HepG2 (cell line): ENCODE measurements around the gene SGF29. TPM values are rescaled to one million over a fixed set of nuclear protein-coding genes. Genes with fewer than 3 reads are reported as not detected.
"Not testable (repeated sequence)": the region's sequence is repeated elsewhere in the genome, so short reads cannot be mapped to it uniquely, and the experiment has no call there.

ENCODE experiments used
- ATAC-seq: fragments of 200-7000 bp; cut with Tn5 transposase; 3 replicates; pipeline ENCODE4 v1.9.1; 2020; ENCODE audit warnings: mild to moderate bottlenecking, moderate library complexity
- BruUV-seq: library from RNA; stranded (reverse); fragments of 400-500 nt; replicated peaks from 2 replicates; lab custom pipeline; 2021; lab: Mats Ljungman, UMichigan
- CTCF ChIA-PET: fragments of 300-600 bp; formaldehyde crosslinking; extraction: SDS; loops from one replicate; lab custom pipeline; 2021; ENCODE audit warnings: low total read pairs, inconsistent platforms, low intra/inter-chr PET ratio; lab: Yijun Ruan, JAX
- POLR2A ChIA-PET: fragments of 350-600 bp; sonication (Branson Sonifier 250); formaldehyde crosslinking; loops from one replicate; lab custom pipeline; 2020; ENCODE audit warnings: antibody characterized with exemption, inconsistent platforms; lab: Yijun Ruan, JAX
- DNase-seq: peaks from one replicate; pipeline ENCODE4 v3.0.0-alpha.2; 2015; ENCODE audit warnings: low spot score
- FAIRE-seq: peaks from 3 replicates; lab custom pipeline; 2011; peaks lifted over from hg19 to GRCh38; lab: Jason Lieb, UNC
- H2AFZ ChIP-seq: one replicate; pipeline ENCODE4 v1.6.1; 2011; ENCODE audit warnings: low read length, inconsistent platforms
- H3K27ac ChIP-seq: fragments of 300-600 bp; 3 replicates; pipeline ENCODE4 v1.8.0; 2011; ENCODE audit warnings: mixed run types, mild to moderate bottlenecking, mixed read lengths, low read length, inconsistent platforms; ENCODE audit not compliant: insufficient read depth; ENCODE audit errors: extremely low read length
- H3K27me3 ChIP-seq, 2 experiments: fragments of 200-600 bp in 1 of 2; 2 replicates in 1 of 2; 3 replicates in 1 of 2; pipeline versions ENCODE4 v1.6.0 to v1.8.0; 2011; ENCODE audit warnings: low read length in 2 of 2, mild to moderate bottlenecking in 2 of 2, moderate library complexity in 2 of 2, inconsistent platforms in 1 of 2; ENCODE audit not compliant: insufficient read depth in 2 of 2, control insufficient read depth in 1 of 2
- H3K36me3 ChIP-seq, 2 experiments: fragments of 200-600 bp in 1 of 2; replicated peaks in 1 of 2; 2 replicates in 1 of 2; 3 replicates in 1 of 2; pipeline versions ENCODE4 v1.5.1 to v1.8.0; 2011; ENCODE audit warnings: low read length in 2 of 2, inconsistent platforms in 1 of 2; ENCODE audit not compliant: insufficient read depth in 2 of 2, control insufficient read depth in 1 of 2
- H3K4me1 ChIP-seq: 2 replicates; pipeline ENCODE4 v1.5.1; 2012; ENCODE audit warnings: low read length, inconsistent platforms; ENCODE audit not compliant: insufficient read depth
- H3K4me2 ChIP-seq: 2 replicates; pipeline ENCODE4 v1.6.0; 2011; ENCODE audit warnings: low read depth, low read length, inconsistent platforms
- H3K4me3 ChIP-seq, 3 experiments: fragments of 200-600 bp in 1 of 3; sonication (generic), shearing (Covaris generic) in 1 of 3; replicated peaks in 1 of 3; 2 replicates each; pipeline ENCODE4 v1.5.1; 2011 to 2016; ENCODE audit warnings: low read length in 3 of 3, inconsistent platforms in 2 of 3, low read depth in 2 of 3, mild to moderate bottlenecking in 2 of 3, control low read depth in 1 of 3, mixed read lengths in 1 of 3; ENCODE audit not compliant: insufficient read depth in 1 of 3
- H3K79me2 ChIP-seq: one replicate; pipeline ENCODE4 v1.6.1; 2011; ENCODE audit warnings: low read length, inconsistent platforms; ENCODE audit not compliant: insufficient read depth
- H3K9ac ChIP-seq: 2 replicates; pipeline ENCODE4 v1.6.0; 2011; ENCODE audit warnings: mild to moderate bottlenecking, low read depth, low read length, inconsistent platforms; ENCODE audit not compliant: insufficient read depth
- H3K9me3 ChIP-seq: 2 replicates; pipeline ENCODE4 v1.5.1; 2012; ENCODE audit warnings: mild to moderate bottlenecking, low read length
- H4K20me1 ChIP-seq: 2 replicates; pipeline ENCODE4 v1.6.0; 2011; ENCODE audit warnings: inconsistent platforms, mild to moderate bottlenecking, low read length, moderate library complexity; ENCODE audit not compliant: insufficient read depth
- DNMT3B ChIP-seq: conservative IDR thresholded peaks from 2 replicates; pipeline ENCODE4 v1.6.1; 2016; ENCODE audit warnings: missing biosample characterization, control low read depth
- HDAC1 ChIP-seq: sonication (generic); formaldehyde crosslinking; IDR thresholded peaks from 2 replicates; pipeline ENCODE4 v1.5.1; 2020; ENCODE audit warnings: mild to moderate bottlenecking, missing genetic modification reagents
- HMGA1 ChIP-seq: sonication (generic); formaldehyde crosslinking; conservative IDR thresholded peaks from 2 replicates; pipeline ENCODE4 v1.4.0; 2020; ENCODE audit warnings: missing genetic modification reagents
- WGBS: methylation state at CpG from one replicate; pipeline ENCODE4 v1.1.6; 2017; ENCODE audit warnings: low lambda C conversion rate; 5-methylcytosine and 5-hydroxymethylcytosine counted together
- in situ Hi-C: cut with HindIII; loops from 2 replicates; pipeline ENCODE4 v1.10.0; 2017; ENCODE audit warnings: low pct_unique_long_range_greater_than_20kb; ENCODE audit not compliant: extremely low pct_ligation_motif_present
- intact Hi-C: fragments of 100-400 bp; cut with micrococcal nuclease; formaldehyde crosslinking; loops from one replicate; pipeline ENCODE4 v1.10.0; 2022; ENCODE audit not compliant: unreplicated experiment
- polyA plus RNA-seq, 8 experiments: library from polyadenylated mRNA; depleted of rRNA in 3 of 8; stranded (reverse) in 7 of 8; unstranded in 1 of 8; fragments of >200 nt; fragmentation: Illumina TruSeq in 4 of 8; extraction: Trizol in 4 of 8; gene quantifications; 2 replicates each; pipeline versions ENCODE4 v1.2.1 to v1.2.3, GENCODE V29; 2011 to 2016; ENCODE audit warnings: low read depth in 4 of 8, missing spikeins in 1 of 8, mixed read lengths in 1 of 8; ENCODE audit not compliant: insufficient read depth in 1 of 8
- total RNA-seq, 5 experiments: library from RNA; depleted of rRNA; stranded (reverse); fragments of >200 nt; fragmentation: Illumina TruSeq; extraction: Trizol; gene quantifications; 2 replicates each; pipeline ENCODE4 v1.2.3, GENCODE V29; 2016; ENCODE audit warnings: low read depth in 1 of 5

Gene SGF29
- total and polyA plus RNA-seq, 2 of the 13 experiments (the other 11 are each of a cell fraction or from before 2014, with no cell fraction given) = 5.0 to 29.4 TPM

DNA sequence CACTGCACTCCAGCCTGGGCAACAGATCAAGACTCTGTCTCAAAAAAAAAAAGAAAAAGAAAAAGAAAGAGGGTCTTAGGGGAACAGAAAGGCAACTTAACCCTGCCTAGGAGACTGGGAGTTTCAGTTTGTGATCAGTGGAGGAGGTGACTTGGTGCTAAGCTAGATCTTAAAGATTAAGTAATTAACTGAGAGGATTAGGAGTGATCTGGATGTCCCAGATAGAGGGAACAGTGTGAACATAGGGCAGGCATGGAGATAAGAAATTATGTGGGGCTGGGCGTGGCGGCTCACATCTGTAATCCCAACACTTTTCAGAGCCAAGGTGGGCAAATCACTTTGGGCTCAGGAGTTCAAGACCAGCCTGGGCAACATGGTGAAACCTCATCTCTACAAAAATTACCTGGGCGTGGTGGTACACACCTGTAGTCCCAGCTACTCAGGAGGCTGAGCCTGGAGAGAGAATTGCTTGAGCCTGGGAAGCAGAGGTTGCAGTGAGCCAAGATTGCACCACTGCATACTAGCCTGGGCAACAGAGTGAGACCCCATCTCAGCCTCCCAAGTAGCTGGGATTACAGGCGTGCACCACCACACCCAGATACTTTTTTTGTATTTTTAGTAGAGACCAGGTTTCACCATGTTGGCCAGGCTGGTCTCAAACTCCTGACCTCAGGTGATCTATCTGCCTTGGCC lies 12.7 kb downstream of the SGF29 start:
- H3K36me3 ChIP-seq, H3K79me2 ChIP-seq, ATAC-seq, H3K27me3 ChIP-seq, BruUV-seq, intact Hi-C loops, H3K9ac ChIP-seq, H2AFZ ChIP-seq, in situ Hi-C loops, H3K4me2 ChIP-seq, POLR2A ChIA-PET, H3K4me3 ChIP-seq, H3K27ac ChIP-seq, H4K20me1 ChIP-seq, CTCF ChIA-PET, H3K4me1 ChIP-seq, FAIRE-seq, DNase-seq: not testable (repeated sequence)
- H3K9me3 ChIP-seq = peaks cover 10% of the 10 kb centered on the region
- WGBS = 95% methylated on average over 2 of the region's 4 CpGs

DNA sequence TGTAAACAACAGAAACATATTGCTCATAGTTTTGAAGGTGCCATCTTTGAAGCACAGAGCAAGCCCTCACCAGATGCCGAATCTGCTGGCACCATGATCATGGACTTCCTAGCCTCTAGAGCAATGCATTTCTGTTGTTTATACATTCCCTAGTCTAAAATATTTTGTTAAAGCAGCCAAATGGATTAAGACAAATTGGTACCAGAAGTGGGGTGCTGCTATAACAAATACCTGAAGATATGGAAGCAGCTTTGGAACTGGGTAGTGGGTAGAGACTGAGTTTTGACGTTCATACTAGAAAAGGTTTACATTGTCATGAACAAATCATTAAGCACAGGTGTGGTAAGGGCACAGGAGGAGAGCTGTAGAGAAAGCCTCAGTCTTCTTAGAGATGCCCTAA lies 13.6 kb downstream of the SGF29 start:
- TF ChIP-seq DNMT3B (CRISPR knock-in tag) = no peak
- TF ChIP-seq HDAC1 (CRISPR knock-in tag) = no peak
- TF ChIP-seq HMGA1 = no peak
- TF ChIP-seq, all 625 proteins: peak for 0
- Histone ChIP-seq H3K9ac (no peak overlapping the region), H3K9me3 (peaks cover 10% of the 10 kb centered on the region), H3K4me2 (no peak overlapping the region), H3K27me3 (no peaks in the 10 kb centered on the region), H2AFZ (no peak overlapping the region), H4K20me1 (no peaks in the 10 kb centered on the region), H3K27ac (no peak overlapping the region), H3K36me3 (peaks cover 0 to 4% of the 10 kb centered on the region in 2 experiments; a peak in 2 of 5 replicates), H3K4me1 (no peaks in the 10 kb centered on the region), H3K4me3 (no peak overlapping the region), H3K79me2 (peaks cover 7% of the 10 kb centered on the region)
- 95% methylated on average over 2 of the region's 2 CpGs for WGBS
- FAIRE-seq = no peak
- no TSS peak for BruUV-seq
- in situ Hi-C loops (no loop called here), intact Hi-C loops (no loop called here)
- ChIA-PET POLR2A (no interaction called here), CTCF (no interaction called here)
- no peak for DNase-seq
- no peak for ATAC-seq
